ENCODE data around the gene POU6F1.

DNA sequence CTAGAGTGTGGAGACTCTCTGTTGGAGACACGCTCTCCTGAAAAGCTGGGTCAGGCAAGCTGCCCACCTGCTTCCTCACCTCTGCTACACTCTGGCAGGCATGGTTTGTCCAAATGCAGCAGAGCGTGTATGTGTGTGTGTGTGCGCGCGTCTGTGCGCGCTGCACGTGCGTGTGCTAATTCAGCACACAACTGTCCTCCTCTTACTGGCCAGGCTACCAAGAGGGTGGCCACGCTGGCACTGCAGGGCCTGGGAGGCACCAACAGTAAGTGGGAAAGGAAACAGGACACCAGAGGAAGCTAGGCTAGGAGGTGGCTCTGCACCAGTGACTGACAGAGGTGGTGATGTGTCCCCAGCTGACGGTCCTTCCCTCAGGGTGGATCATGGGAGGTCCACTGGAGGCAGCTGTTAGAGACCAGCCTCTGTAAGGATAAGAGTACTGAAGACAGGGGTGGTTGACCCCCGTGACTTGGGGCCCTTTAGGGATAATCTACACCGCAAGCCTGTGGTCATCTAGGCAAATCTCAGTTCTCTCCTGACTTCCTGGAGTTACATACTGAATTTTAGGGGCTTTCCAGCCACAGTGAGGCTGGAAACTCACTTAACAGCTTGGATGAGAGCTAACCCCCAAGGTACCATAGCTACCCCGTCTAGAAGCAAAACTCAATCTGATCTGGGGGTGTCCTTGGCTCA is 29.4 kb downstream of the POU6F1 start:
- TF ChIP-seq, protein P1, sequence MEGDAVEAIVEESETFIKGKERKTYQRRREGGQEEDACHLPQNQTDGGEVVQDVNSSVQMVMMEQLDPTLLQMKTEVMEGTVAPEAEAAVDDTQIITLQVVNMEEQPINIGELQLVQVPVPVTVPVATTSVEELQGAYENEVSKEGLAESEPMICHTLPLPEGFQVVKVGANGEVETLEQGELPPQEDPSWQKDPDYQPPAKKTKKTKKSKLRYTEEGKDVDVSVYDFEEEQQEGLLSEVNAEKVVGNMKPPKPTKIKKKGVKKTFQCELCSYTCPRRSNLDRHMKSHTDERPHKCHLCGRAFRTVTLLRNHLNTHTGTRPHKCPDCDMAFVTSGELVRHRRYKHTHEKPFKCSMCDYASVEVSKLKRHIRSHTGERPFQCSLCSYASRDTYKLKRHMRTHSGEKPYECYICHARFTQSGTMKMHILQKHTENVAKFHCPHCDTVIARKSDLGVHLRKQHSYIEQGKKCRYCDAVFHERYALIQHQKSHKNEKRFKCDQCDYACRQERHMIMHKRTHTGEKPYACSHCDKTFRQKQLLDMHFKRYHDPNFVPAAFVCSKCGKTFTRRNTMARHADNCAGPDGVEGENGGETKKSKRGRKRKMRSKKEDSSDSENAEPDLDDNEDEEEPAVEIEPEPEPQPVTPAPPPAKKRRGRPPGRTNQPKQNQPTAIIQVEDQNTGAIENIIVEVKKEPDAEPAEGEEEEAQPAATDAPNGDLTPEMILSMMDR (IDR thresholded peaks at IDR 0.05; ENCODE audit: poor library complexity) = no peak
- no peak for TF ChIP-seq EZH2phosphoT487 (IDR thresholded peaks at IDR 0.05; ENCODE audit: low read depth, severe bottlenecking, unreplicated experiment)
- no peak for TF ChIP-seq EZH2 (IDR thresholded peaks at IDR 0.05; ENCODE audit: borderline replicate concordance)

Data from hepatocyte (in vitro differentiated cells).